HepG2 (cell line): ENCODE data around the gene WSCD1. TPM values are rescaled to one million over a fixed set of nuclear protein-coding genes. Genes with fewer than 3 reads are reported as not detected.
A peak's percentile ranks its signal among the peaks of the same experiment; 100 is the strongest.

Source experiments
- ATAC-seq: fragments of 200-7000 bp; cut with Tn5 transposase; 3 replicates; pipeline ENCODE4 v1.9.1; 2020; ENCODE audit warnings: mild to moderate bottlenecking, moderate library complexity
- BruUV-seq: library from RNA; stranded (reverse); fragments of 400-500 nt; replicated peaks from 2 replicates; lab custom pipeline; 2021; lab: Mats Ljungman, UMichigan
- CTCF ChIA-PET: fragments of 300-600 bp; formaldehyde crosslinking; extraction: SDS; loops from one replicate; lab custom pipeline; 2021; ENCODE audit warnings: low total read pairs, inconsistent platforms, low intra/inter-chr PET ratio; lab: Yijun Ruan, JAX
- POLR2A ChIA-PET: fragments of 350-600 bp; sonication (Branson Sonifier 250); formaldehyde crosslinking; loops from one replicate; lab custom pipeline; 2020; ENCODE audit warnings: antibody characterized with exemption, inconsistent platforms; lab: Yijun Ruan, JAX
- DNase-seq: peaks from one replicate; pipeline ENCODE4 v3.0.0-alpha.2; 2015; ENCODE audit warnings: low spot score
- FAIRE-seq: peaks from 3 replicates; lab custom pipeline; 2011; peaks lifted over from hg19 to GRCh38; lab: Jason Lieb, UNC
- H2AFZ ChIP-seq: one replicate; pipeline ENCODE4 v1.6.1; 2011; ENCODE audit warnings: low read length, inconsistent platforms
- H3K27ac ChIP-seq: fragments of 300-600 bp; 3 replicates; pipeline ENCODE4 v1.8.0; 2011; ENCODE audit warnings: mixed run types, mild to moderate bottlenecking, mixed read lengths, low read length, inconsistent platforms; ENCODE audit not compliant: insufficient read depth; ENCODE audit errors: extremely low read length
- H3K27me3 ChIP-seq, 2 experiments: fragments of 200-600 bp in 1 of 2; 2 replicates in 1 of 2; 3 replicates in 1 of 2; pipeline versions ENCODE4 v1.6.0 to v1.8.0; 2011; ENCODE audit warnings: low read length in 2 of 2, mild to moderate bottlenecking in 2 of 2, moderate library complexity in 2 of 2, inconsistent platforms in 1 of 2; ENCODE audit not compliant: insufficient read depth in 2 of 2, control insufficient read depth in 1 of 2
- H3K36me3 ChIP-seq, 2 experiments: fragments of 200-600 bp in 1 of 2; replicated peaks in 1 of 2; 2 replicates in 1 of 2; 3 replicates in 1 of 2; pipeline versions ENCODE4 v1.5.1 to v1.8.0; 2011; ENCODE audit warnings: low read length in 2 of 2, inconsistent platforms in 1 of 2; ENCODE audit not compliant: insufficient read depth in 2 of 2, control insufficient read depth in 1 of 2
- H3K4me1 ChIP-seq: 2 replicates; pipeline ENCODE4 v1.5.1; 2012; ENCODE audit warnings: low read length, inconsistent platforms; ENCODE audit not compliant: insufficient read depth
- H3K4me2 ChIP-seq: 2 replicates; pipeline ENCODE4 v1.6.0; 2011; ENCODE audit warnings: low read depth, low read length, inconsistent platforms
- H3K4me3 ChIP-seq, 3 experiments: fragments of 200-600 bp in 1 of 3; sonication (generic), shearing (Covaris generic) in 1 of 3; replicated peaks in 1 of 3; 2 replicates each; pipeline ENCODE4 v1.5.1; 2011 to 2016; ENCODE audit warnings: low read length in 3 of 3, inconsistent platforms in 2 of 3, low read depth in 2 of 3, mild to moderate bottlenecking in 2 of 3, control low read depth in 1 of 3, mixed read lengths in 1 of 3; ENCODE audit not compliant: insufficient read depth in 1 of 3
- H3K79me2 ChIP-seq: one replicate; pipeline ENCODE4 v1.6.1; 2011; ENCODE audit warnings: low read length, inconsistent platforms; ENCODE audit not compliant: insufficient read depth
- H3K9ac ChIP-seq: 2 replicates; pipeline ENCODE4 v1.6.0; 2011; ENCODE audit warnings: mild to moderate bottlenecking, low read depth, low read length, inconsistent platforms; ENCODE audit not compliant: insufficient read depth
- H3K9me3 ChIP-seq: 2 replicates; pipeline ENCODE4 v1.5.1; 2012; ENCODE audit warnings: mild to moderate bottlenecking, low read length
- H4K20me1 ChIP-seq: 2 replicates; pipeline ENCODE4 v1.6.0; 2011; ENCODE audit warnings: inconsistent platforms, mild to moderate bottlenecking, low read length, moderate library complexity; ENCODE audit not compliant: insufficient read depth
- CBX2 ChIP-seq, 2 experiments: fragments of 200-600 bp in 1 of 2; sonication (generic); formaldehyde crosslinking in 1 of 2; IDR thresholded peaks; 2 replicates each; pipeline versions ENCODE4 v1.7.0 to v1.8.1; 2018 to 2022; ENCODE audit warnings: low read depth in 2 of 2, low read length in 1 of 2, mild to moderate bottlenecking in 1 of 2, missing genetic modification reagents in 1 of 2
- GLI4 ChIP-seq: sonication (generic); formaldehyde crosslinking; IDR thresholded peaks from 2 replicates; pipeline ENCODE4 v1.5.1; 2020; ENCODE audit warnings: missing genetic modification reagents, mild to moderate bottlenecking, moderate library complexity, borderline replicate concordance
- KDM3A ChIP-seq: IDR thresholded peaks from 2 replicates; pipeline ENCODE4 v1.6.1; 2018; ENCODE audit warnings: low read depth, missing compliant biosample characterization
- LCORL ChIP-seq, 2 experiments: fragments of 450-650 bp in 1 of 2; sonication (generic) in 1 of 2; formaldehyde crosslinking in 1 of 2; IDR thresholded peaks; 2 replicates each; pipeline versions ENCODE4 v1.5.0 to v1.6.1; 2017 to 2020; ENCODE audit warnings: antibody characterized with exemption in 1 of 2, missing genetic modification reagents in 1 of 2
- MAFF ChIP-seq: IDR thresholded peaks from 2 replicates; pipeline ENCODE4 v1.6.1; 2011; ENCODE audit warnings: low read depth, low read length, improper control_type of control experiment
- MYC ChIP-seq: sonication (generic); formaldehyde crosslinking; IDR thresholded peaks from 2 replicates; pipeline ENCODE4 v1.9.0; 2021; ENCODE audit warnings: missing genetic modification reagents, borderline replicate concordance
- POLR2AphosphoS2 ChIP-seq: IDR thresholded peaks from 2 replicates; pipeline ENCODE4 v1.6.1; 2011; ENCODE audit warnings: low read depth, low read length, improper control_type of control experiment
- ZBTB10 ChIP-seq: sonication (generic); formaldehyde crosslinking; IDR thresholded peaks from 2 replicates; pipeline ENCODE4 v1.4.0; 2020; ENCODE audit warnings: missing genetic modification reagents, borderline replicate concordance
- ZIK1 ChIP-seq: sonication (generic); formaldehyde crosslinking; IDR thresholded peaks from 2 replicates; pipeline ENCODE4 v1.5.0; 2020; ENCODE audit warnings: mild to moderate bottlenecking, low read depth, missing genetic modification reagents, borderline replicate concordance
- ZNF446 ChIP-seq: sonication (generic); formaldehyde crosslinking; IDR thresholded peaks from 2 replicates; pipeline ENCODE4 v1.5.0; 2020; ENCODE audit warnings: mild to moderate bottlenecking, missing genetic modification reagents
- ZUFSP ChIP-seq: sonication (generic); formaldehyde crosslinking; IDR thresholded peaks from 2 replicates; pipeline ENCODE4 v1.9.0; 2021; ENCODE audit warnings: missing genetic modification reagents, mild to moderate bottlenecking, borderline replicate concordance
- WGBS: methylation state at CpG from one replicate; pipeline ENCODE4 v1.1.6; 2017; ENCODE audit warnings: low lambda C conversion rate; 5-methylcytosine and 5-hydroxymethylcytosine counted together
- in situ Hi-C: cut with HindIII; loops from 2 replicates; pipeline ENCODE4 v1.10.0; 2017; ENCODE audit warnings: low pct_unique_long_range_greater_than_20kb; ENCODE audit not compliant: extremely low pct_ligation_motif_present
- intact Hi-C: fragments of 100-400 bp; cut with micrococcal nuclease; formaldehyde crosslinking; loops from one replicate; pipeline ENCODE4 v1.10.0; 2022; ENCODE audit not compliant: unreplicated experiment
- polyA plus RNA-seq, 8 experiments: library from polyadenylated mRNA; depleted of rRNA in 3 of 8; stranded (reverse) in 7 of 8; unstranded in 1 of 8; fragments of >200 nt; fragmentation: Illumina TruSeq in 4 of 8; extraction: Trizol in 4 of 8; gene quantifications; 2 replicates each; pipeline versions ENCODE4 v1.2.1 to v1.2.3, GENCODE V29; 2011 to 2016; ENCODE audit warnings: low read depth in 4 of 8, missing spikeins in 1 of 8, mixed read lengths in 1 of 8; ENCODE audit not compliant: insufficient read depth in 1 of 8
- total RNA-seq, 5 experiments: library from RNA; depleted of rRNA; stranded (reverse); fragments of >200 nt; fragmentation: Illumina TruSeq; extraction: Trizol; gene quantifications; 2 replicates each; pipeline ENCODE4 v1.2.3, GENCODE V29; 2016; ENCODE audit warnings: low read depth in 1 of 5

WSCD1 gene
- total and polyA plus RNA-seq, 2 of the 13 experiments (the other 11 are each of a cell fraction or from before 2014, with no cell fraction given), result 0.24 to 2.7 TPM

- H3K4me1 ChIP-seq, result no peaks in the 10 kb centered on the region
- WGBS, result 28% methylated on average over 6 of the region's 6 CpGs
- ATAC-seq (no peak), FAIRE-seq (no peak), DNase-seq (no peak)
- H3K4me2 ChIP-seq, result no peak overlapping the region
- CTCF ChIA-PET, result no interaction called here
- in situ Hi-C loops, result no loop called here
- no peak overlapping the region for H3K4me3 ChIP-seq
- peaks cover 5 to 38% of the 10 kb centered on the region in 2 experiments; a peak in 3 of 5 replicates for H3K27me3 ChIP-seq
- BruUV-seq, result no TSS peak
- TF ChIP-seq ZIK1 (CRISPR knock-in tag), result no peak
- TF ChIP-seq LCORL (IDR thresholded peaks at IDR 0.05), result 0 out of 2 replicates have a peak, but pooled peaks have one; percentile 16
- TF ChIP-seq LCORL (CRISPR knock-in tag; IDR thresholded peaks at IDR 0.05), result no peak
- no peaks in the 10 kb centered on the region for H3K36me3 ChIP-seq
- intact Hi-C loops, result no loop called here
- H4K20me1 ChIP-seq, result no peaks in the 10 kb centered on the region
- H3K9ac ChIP-seq, result no peak overlapping the region
- no peaks in the 10 kb centered on the region for H3K9me3 ChIP-seq
- H3K79me2 ChIP-seq, result no peaks in the 10 kb centered on the region
- POLR2A ChIA-PET, result no interaction called here
- H2AFZ ChIP-seq, result no peak overlapping the region
- no peak overlapping the region for H3K27ac ChIP-seq
Observed at GRCh38 chr17:6163612-6164333, 93.6 kb downstream of the WSCD1 start.

- Histone ChIP-seq H2AFZ (no peak overlapping the region), H3K27me3 (peaks cover 4 to 37% of the 10 kb centered on the region in 2 experiments; a peak in 3 of 5 replicates), H3K4me1 (no peaks in the 10 kb centered on the region), H3K27ac (no peak overlapping the region), H3K9me3 (no peaks in the 10 kb centered on the region), H3K4me3 (no peak overlapping the region), H3K79me2 (no peaks in the 10 kb centered on the region), H3K4me2 (no peak overlapping the region), H3K9ac (no peak overlapping the region), H3K36me3 (no peaks in the 10 kb centered on the region), H4K20me1 (no peaks in the 10 kb centered on the region)
- ATAC-seq (no peak), DNase-seq (no peak), FAIRE-seq (no peak)
- ChIA-PET POLR2A (no interaction called here), CTCF (no interaction called here)
- WGBS, result 20% methylated on average over 1 of the region's 5 CpGs
- BruUV-seq, result no TSS peak
- intact Hi-C loops (no loop called here), in situ Hi-C loops (no loop called here)
- no peak for TF ChIP-seq GLI4 (CRISPR knock-in tag)
- TF ChIP-seq POLR2AphosphoS2, result no peak
- TF ChIP-seq MAFF, result no peak
- no peak for TF ChIP-seq MYC (CRISPR knock-in tag)
- TF ChIP-seq ZUFSP (CRISPR knock-in tag), result no peak
- TF ChIP-seq ZBTB10 (CRISPR knock-in tag), result no peak
- TF ChIP-seq CBX2 (IDR thresholded peaks at IDR 0.05; ENCODE audit: low read depth, low read length), result no peak
- TF ChIP-seq CBX2 (CRISPR knock-in tag; IDR thresholded peaks at IDR 0.05; ENCODE audit: low read depth), result no peak
- no peak for TF ChIP-seq ZNF446 (CRISPR knock-in tag)
- TF ChIP-seq KDM3A (CRISPR knock-in tag), result no peak
Observed at GRCh38 chr17:6164996-6165395, 94.8 kb downstream of the WSCD1 start.
